Uterus (tissue), 4 donors: ENCODE measurements around the gene MAL. TPM values are rescaled to one million over a fixed set of nuclear protein-coding genes. Genes with fewer than 3 reads are reported as not detected.

Source experiments
- DNase-seq, 2 donors: peaks; one replicate each; pipeline ENCODE4 v3.0.0-alpha.2; 2019 to 2020
- H3K27ac ChIP-seq, 2 donors: fragments of 200-600 bp; sonication (generic); 1 replicate in 1 of 2; 2 replicates in 1 of 2; pipeline ENCODE4 v1.5.1; 2016 to 2018
- H3K27me3 ChIP-seq, 2 donors: fragments of 200-600 bp; sonication (generic); one replicate each; pipeline ENCODE4 v1.5.1; 2018 to 2019; ENCODE audit warnings: control low read depth in 1 of 2
- H3K36me3 ChIP-seq, 2 donors: fragments of 200-600 bp; sonication (generic); one replicate each; pipeline ENCODE4 v1.5.1; 2019; ENCODE audit warnings: control low read depth in 1 of 2
- H3K4me1 ChIP-seq, 2 donors: fragments of 200-600 bp; sonication (generic); one replicate each; pipeline ENCODE4 v1.5.1; 2018 to 2019; ENCODE audit warnings: control low read depth in 1 of 2
- H3K4me3 ChIP-seq, 2 donors: fragments of 200-600 bp; sonication (generic); 1 replicate in 1 of 2; 2 replicates in 1 of 2; pipeline ENCODE4 v1.5.1; 2018 to 2019; ENCODE audit warnings: mild to moderate bottlenecking in 1 of 2
- H3K9me3 ChIP-seq, 2 donors: fragments of 200-600 bp; sonication (generic); one replicate each; pipeline ENCODE4 v1.5.1; 2019; ENCODE audit warnings: control low read depth in 1 of 2
- CTCF ChIP-seq, 4 experiments: fragments of 200-600 bp in 2 of 4; fragments of 450-650 bp in 2 of 4; sonication (generic) in 2 of 4; IDR thresholded peaks; one replicate each; pipeline ENCODE4 v1.5.1; 2016 to 2019; ENCODE audit warnings: antibody characterized with exemption in 4 of 4, mild to moderate bottlenecking in 2 of 4, moderate library complexity in 1 of 4
- POLR2A ChIP-seq, 2 donors: fragments of 450-650 bp; IDR thresholded peaks; one replicate each; pipeline ENCODE4 v1.6.1; 2016; ENCODE audit warnings: antibody characterized with exemption in 2 of 2, mild to moderate bottlenecking in 1 of 2, moderate library complexity in 1 of 2
- intact Hi-C: fragments of 100-400 bp; cut with DNase I; formaldehyde crosslinking; loops from one replicate; pipeline ENCODE4 v1.15.1; 2023; ENCODE audit warnings: low total_unique reads
- total RNA-seq, 4 donors: library from RNA; depleted of rRNA in 3 of 4; stranded (reverse); fragments of >200 nt in 3 of 4; gene quantifications; one replicate each; pipeline versions ENCODE4 v1.1.0 to v1.2.4, GENCODE V29; 2014 to 2023
- donor health status: DM: yes; HTN: yes; CAD: no.

The MAL gene
- total RNA-seq, 4 donors from 2014 or later, result 0.29 to 1.7 (median 1.6) TPM; not detected in 1

GRCh38 chr2:95007822-95008221, 17.7 kb upstream of the MAL start:
- DNase-seq, result no peak

GRCh38 chr2:95008306-95008705, 17.2 kb upstream of the MAL start:
- no peaks in the 10 kb centered on the region for H3K36me3 ChIP-seq
- H3K4me3 ChIP-seq, result no peak overlapping the region
- H3K4me1 ChIP-seq, result no peaks in the 10 kb centered on the region
- H3K9me3 ChIP-seq, result no peaks in the 10 kb centered on the region
- H3K27me3 ChIP-seq, result no peaks in the 10 kb centered on the region
- intact Hi-C loops, result no loop called here
- no peak for DNase-seq
- no peak overlapping the region for H3K27ac ChIP-seq
- TF ChIP-seq POLR2A (IDR thresholded peaks at IDR 0.05), result no peak
- no peak for TF ChIP-seq CTCF (IDR thresholded peaks at IDR 0.05)

More at GRCh38 chr2:95007822-95008221, 17.7 kb upstream of the MAL start:
- intact Hi-C loops, result no loop called here
- Histone ChIP-seq H3K4me3 (no peak overlapping the region), H3K27me3 (no peaks in the 10 kb centered on the region), H3K9me3 (no peaks in the 10 kb centered on the region), H3K36me3 (no peaks in the 10 kb centered on the region), H3K4me1 (no peaks in the 10 kb centered on the region), H3K27ac (no peak overlapping the region)
- TF ChIP-seq CTCF (IDR thresholded peaks at IDR 0.05), result no peak
- no peak for TF ChIP-seq POLR2A (IDR thresholded peaks at IDR 0.05)

- no peaks in the 10 kb centered on the region for H3K27me3 ChIP-seq
- intact Hi-C loops, result no loop called here
- H3K4me1 ChIP-seq, result no peaks in the 10 kb centered on the region
- H3K36me3 ChIP-seq, result no peaks in the 10 kb centered on the region
- TF ChIP-seq POLR2A (IDR thresholded peaks at IDR 0.05), result no peak
- TF ChIP-seq CTCF (IDR thresholded peaks at IDR 0.05), result no peak
- H3K27ac ChIP-seq, result no peak overlapping the region
- no peak overlapping the region for H3K4me3 ChIP-seq
- no peaks in the 10 kb centered on the region for H3K9me3 ChIP-seq
- no peak for DNase-seq
Measured at GRCh38 chr2:95008996-95009395, 16.5 kb upstream of the MAL start.

- Histone ChIP-seq H3K4me1 (no peaks in the 10 kb centered on the region), H3K9me3 (no peaks in the 10 kb centered on the region), H3K27me3 (no peaks in the 10 kb centered on the region), H3K36me3 (no peaks in the 10 kb centered on the region), H3K4me3 (no peak overlapping the region), H3K27ac (no peak overlapping the region)
- TF ChIP-seq CTCF (IDR thresholded peaks at IDR 0.05) (no peak), POLR2A (IDR thresholded peaks at IDR 0.05) (no peak)
- intact Hi-C loops, result no loop called here
- no peak for DNase-seq
Measured at GRCh38 chr2:95009412-95009811, 16.1 kb upstream of the MAL start.

- H3K4me3 ChIP-seq, result no peak overlapping the region
- TF ChIP-seq POLR2A (IDR thresholded peaks at IDR 0.05) (no peak), CTCF (IDR thresholded peaks at IDR 0.05) (no peak)
- H3K27ac ChIP-seq, result no peak overlapping the region
- no peaks in the 10 kb centered on the region for H3K27me3 ChIP-seq
- no peak for DNase-seq
- H3K4me1 ChIP-seq, result no peaks in the 10 kb centered on the region
- no peaks in the 10 kb centered on the region for H3K9me3 ChIP-seq
- H3K36me3 ChIP-seq, result no peaks in the 10 kb centered on the region
- intact Hi-C loops, result no loop called here
Measured at GRCh38 chr2:95010126-95010525, 15.4 kb upstream of the MAL start.
